GM18519 (cell line): ENCODE data around the gene CASZ1.

Source experiments
- ATAC-seq: cut with Tn5 transposase; IDR thresholded peaks from one replicate; pipeline ENCODE4 v1.9.1; 2021; ENCODE audit warnings: mild to moderate bottlenecking, moderate library complexity; ENCODE audit not compliant: unreplicated experiment, low FRiP score

The CASZ1 gene

GRCh38 chr1:10662090-10662688 is 134.3 kb downstream of the CASZ1 start:
- no peak for ATAC-seq

- ATAC-seq = no peak
These were observed 135.0 kb downstream of the CASZ1 start for GRCh38 chr1:10661453-10661852.

DNA sequence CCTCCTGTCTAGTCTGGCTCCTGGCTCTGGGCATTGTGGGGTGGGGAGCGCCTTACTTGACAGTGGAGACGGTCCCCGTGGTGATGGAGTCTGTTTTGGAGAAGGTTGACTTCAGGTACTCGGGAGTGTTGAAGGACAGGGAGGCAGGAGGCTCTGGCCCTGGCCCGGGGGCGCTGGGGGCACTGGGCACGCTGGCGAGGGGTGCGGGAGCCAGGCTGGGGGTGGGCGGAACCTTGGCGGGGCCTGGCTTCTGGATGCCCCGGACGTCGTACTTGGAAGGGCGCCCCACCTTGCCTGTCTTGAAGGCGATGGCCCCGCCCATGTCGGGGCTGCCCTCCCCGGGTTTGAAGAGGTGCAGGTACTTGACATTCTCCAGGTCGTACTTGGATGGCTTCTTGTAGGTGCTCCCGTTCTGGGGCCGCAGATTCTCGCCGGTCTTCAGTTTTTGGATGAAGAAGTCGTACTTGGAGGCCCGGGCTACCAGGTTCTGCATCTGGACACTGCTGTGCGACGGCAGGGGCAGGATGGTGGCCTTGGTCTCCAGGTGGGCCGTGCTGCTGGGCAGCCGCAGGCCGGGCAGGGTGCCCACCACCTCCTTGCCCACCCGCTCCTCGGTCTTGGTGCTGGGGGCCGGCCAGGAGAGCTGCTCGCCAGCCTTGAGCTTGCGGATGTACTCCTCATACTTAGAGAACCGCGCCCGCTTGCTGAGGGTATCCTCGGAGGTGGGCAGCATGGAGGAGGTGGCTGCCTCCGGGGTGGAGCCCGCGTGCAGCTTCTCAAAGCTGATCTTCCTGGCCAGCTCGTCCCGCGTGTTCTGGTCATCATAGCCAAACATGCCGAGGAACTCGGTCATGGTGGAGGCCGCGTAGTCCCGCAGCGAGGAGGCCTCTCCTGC is 136.6 kb downstream of the CASZ1 start:
- no peak for ATAC-seq

- ATAC-seq = no peak
These were observed 137.2 kb downstream of the CASZ1 start for GRCh38 chr1:10659218-10659617.

DNA sequence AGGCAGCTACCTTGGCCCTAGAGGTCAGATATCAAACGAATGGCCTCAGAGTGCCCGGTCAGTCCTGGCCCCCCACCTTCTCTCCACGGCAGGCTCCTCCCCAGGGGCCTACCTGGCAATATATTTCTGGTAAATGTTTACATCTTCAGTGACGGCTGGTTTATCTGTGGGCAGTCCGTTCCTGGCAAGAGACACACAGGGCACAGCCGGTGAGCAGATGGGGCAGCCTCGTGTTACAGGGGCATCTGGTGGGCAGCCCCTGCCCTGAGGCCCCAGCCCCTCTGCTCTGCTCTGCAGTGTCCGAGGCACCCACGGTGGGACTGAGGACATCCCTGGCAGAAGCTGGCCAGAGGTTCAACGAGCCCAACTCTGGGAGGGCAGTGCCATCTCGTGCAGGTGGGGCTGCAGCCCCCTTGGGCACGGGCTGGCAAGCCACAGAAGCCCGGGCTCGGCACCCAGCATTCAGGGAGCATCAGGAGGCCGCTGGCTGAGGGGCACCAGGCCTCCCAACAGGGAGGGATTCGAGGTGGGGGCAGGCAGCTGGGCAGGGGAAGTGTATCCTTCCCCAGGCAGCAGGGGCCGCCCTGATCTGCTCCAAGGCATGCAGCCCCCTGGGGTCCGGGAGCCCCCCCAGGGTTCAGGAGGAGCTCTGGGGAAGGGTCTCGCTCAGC is 137.9 kb downstream of the CASZ1 start:
- ATAC-seq = no peak

- no peak for ATAC-seq
These were observed 139.2 kb downstream of the CASZ1 start for GRCh38 chr1:10657088-10657847.

GRCh38 chr1:10656431-10656830 is 140.0 kb downstream of the CASZ1 start:
- ATAC-seq = no peak

DNA sequence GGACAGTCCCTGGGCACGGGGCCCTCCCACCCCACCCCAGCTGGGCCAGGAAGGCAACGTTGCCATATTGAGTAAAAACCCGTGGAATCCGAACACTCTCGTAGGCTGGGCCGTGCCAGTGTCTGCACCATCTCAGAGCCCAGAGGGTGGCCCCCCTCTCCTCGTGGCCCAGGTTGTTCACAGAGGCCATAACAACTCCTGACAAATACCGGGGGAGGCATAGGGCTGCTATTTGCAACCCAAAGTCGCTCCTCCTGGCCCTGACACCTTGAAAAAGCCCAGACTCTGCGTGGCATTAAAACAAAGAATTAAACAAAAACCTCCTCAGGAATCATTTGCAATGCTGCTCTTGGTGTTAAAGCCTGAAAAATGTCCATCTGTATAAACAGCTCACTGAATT is 141.4 kb downstream of the CASZ1 start:
- no peak for ATAC-seq

- no peak for ATAC-seq
These were observed 142.9 kb downstream of the CASZ1 start for GRCh38 chr1:10653370-10654125.

DNA sequence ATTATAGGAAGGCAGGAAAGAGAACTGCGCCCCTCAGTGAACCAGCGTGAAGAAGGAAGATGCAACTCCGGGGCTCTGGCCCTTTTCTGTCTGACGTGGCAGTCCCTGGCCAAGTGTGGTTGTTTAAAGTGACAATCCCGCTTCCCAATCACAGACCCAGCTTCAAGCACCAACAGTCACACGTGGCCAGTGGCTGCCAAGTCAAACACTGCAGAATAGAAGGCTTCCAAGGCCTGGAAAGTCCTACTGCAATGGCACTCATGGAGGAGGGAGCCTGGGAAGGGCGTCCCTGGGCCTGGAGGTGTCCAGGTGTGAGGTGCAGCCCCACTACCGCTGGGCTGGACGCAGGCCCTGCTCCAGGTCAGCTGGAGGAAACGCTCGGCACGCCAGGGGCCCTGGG is 143.8 kb downstream of the CASZ1 start:
- ATAC-seq = no peak

DNA sequence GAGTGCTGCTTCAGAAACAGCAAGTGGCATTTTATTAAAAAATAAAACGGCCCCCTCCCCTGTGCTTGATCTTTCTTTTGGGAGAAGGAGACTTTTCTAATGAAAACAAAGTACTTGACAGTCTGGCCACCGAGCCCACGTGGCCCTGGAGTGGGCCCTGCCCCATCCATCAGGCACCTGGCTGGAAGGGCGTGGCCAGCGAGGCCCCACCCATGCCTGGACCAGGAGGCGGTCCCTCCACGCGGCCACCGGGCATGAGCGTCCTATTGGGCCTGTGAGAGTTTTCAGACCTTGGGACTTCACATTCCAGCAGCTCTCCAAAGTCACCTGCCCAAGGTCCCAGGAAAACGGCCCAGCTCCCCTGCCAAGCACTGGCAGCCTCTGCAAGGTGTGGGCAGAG is 144.7 kb downstream of the CASZ1 start:
- ATAC-seq = no peak

- ATAC-seq = no peak
These were observed 145.1 kb downstream of the CASZ1 start for GRCh38 chr1:10651389-10651766.

DNA sequence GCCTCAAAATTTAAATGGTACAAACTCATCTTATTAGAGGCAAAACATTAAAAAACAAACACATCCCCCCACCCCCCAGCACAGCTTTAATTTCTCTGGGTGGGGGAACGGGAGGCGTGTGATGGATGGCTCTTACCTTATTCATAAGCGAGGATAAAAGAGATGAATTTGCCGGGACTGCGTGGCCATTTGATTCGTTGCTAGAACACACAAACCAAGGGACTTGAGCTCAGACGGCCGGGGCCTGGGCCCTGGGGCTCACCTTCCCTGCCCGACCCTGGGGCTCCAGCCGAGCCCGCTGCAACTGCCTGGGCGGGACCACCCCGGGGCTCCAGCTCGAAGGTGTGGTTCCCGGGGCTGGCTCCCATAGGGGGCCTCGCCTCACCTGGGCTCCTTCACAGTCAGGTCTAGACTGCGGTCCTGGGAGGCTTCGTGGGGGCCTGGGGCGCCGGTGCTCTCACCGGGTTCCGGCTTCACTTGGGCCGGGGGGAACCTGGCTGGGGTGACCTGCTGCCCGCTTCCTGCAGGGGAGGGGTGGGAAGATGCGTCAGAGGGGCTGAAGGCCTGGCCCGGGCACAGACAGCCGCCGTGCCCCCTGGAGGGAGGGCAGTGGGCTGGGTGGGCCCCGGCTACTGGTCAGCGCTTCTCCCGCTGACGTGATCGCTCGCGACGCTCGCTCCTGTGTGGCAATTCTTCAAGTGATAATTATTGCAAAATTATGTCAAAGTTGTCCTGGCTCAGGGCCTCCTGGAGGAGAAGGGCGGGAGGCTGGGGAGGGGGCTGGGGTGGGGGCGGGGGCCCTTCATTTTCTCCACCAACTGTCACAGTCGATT is 145.7 kb downstream of the CASZ1 start:
- no peak for ATAC-seq

- no peak for ATAC-seq
These were observed 146.8 kb downstream of the CASZ1 start for GRCh38 chr1:10649517-10650201.

- ATAC-seq = no peak
These were observed 147.5 kb downstream of the CASZ1 start for GRCh38 chr1:10648689-10649516.

GRCh38 chr1:10647414-10648170 is 148.9 kb downstream of the CASZ1 start:
- ATAC-seq = no peak

DNA sequence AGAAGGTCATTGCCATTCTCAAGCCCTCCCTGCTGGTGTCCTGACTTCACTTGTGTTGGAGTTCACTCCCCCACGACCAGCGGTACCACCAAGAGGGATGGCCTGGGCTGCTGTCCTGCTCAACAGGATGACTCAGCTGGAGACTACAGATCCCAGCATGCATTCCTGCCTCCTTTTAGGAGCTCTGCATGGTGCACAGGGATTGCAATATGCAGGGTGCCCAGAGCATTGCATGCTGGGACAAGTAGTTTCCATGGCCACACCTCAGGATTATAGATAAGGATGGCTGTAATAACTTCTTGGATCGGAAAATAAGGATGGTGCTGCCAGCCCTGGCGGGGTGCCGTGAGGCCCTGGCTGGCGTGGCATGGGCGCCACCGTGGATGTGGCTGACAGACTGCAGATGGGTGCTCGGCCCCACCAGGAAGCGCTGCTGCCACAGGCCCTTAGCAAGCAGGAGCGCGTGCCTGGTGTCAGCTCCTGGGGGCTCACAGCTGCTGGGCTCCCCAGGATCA is 150.0 kb downstream of the CASZ1 start:
- no peak for ATAC-seq
